Naive thymus-derived CD4-positive, alpha-beta T cell (primary cell): ENCODE data around the gene MYRF. TPM values are rescaled to one million over a fixed set of nuclear protein-coding genes. Genes with fewer than 3 reads are reported as not detected.
A peak's percentile ranks its signal among the peaks of the same experiment; 100 is the strongest.

Source experiments
- ATAC-seq: fragments of 150-1000 bp; cut with Tn5 transposase; 2 replicates; pipeline ENCODE4 v1.10.0; 2021; ENCODE audit warnings: mild to moderate bottlenecking, moderate library complexity
- CTCF ChIA-PET: fragments of 350-600 bp; sonication (Branson Sonifier 250); formaldehyde crosslinking; loops from one replicate; lab custom pipeline; 2021; ENCODE audit warnings: antibody characterized with exemption; lab: Charles Lee
- POLR2A ChIA-PET: fragments of 350-600 bp; sonication (Branson Sonifier 250); formaldehyde crosslinking; loops from one replicate; lab custom pipeline; 2021; ENCODE audit warnings: antibody characterized with exemption, inconsistent platforms; lab: Charles Lee
- DNase-seq, 9 donors: peaks; one replicate each; pipeline versions ENCODE4 v3.0.0 to v3.0.0-alpha.2; 2020 to 2022; ENCODE audit warnings: mixed read lengths in 1 of 9
- H3K27ac ChIP-seq: one replicate; pipeline ENCODE4 v1.7.0; 2013; ENCODE audit warnings: mild to moderate bottlenecking, low read depth, low read length, moderate library complexity
- H3K27me3 ChIP-seq, 2 donors: one replicate each; pipeline ENCODE4 v1.7.0; 2013; ENCODE audit warnings: low read length in 2 of 2, mild to moderate bottlenecking in 2 of 2, moderate library complexity in 2 of 2; ENCODE audit not compliant: control insufficient read depth in 2 of 2, insufficient read depth in 2 of 2
- H3K36me3 ChIP-seq, 3 experiments: 1 replicate in 2 of 3; 2 replicates in 1 of 3; pipeline ENCODE4 v1.7.0; 2013; ENCODE audit warnings: low read length in 3 of 3, mild to moderate bottlenecking in 3 of 3, moderate library complexity in 1 of 3; ENCODE audit not compliant: insufficient read depth in 3 of 3, control insufficient read depth in 2 of 3
- H3K4me1 ChIP-seq, 2 donors: one replicate each; pipeline ENCODE4 v1.7.0; 2013; ENCODE audit warnings: low read length in 2 of 2, mild to moderate bottlenecking in 2 of 2, moderate library complexity in 1 of 2; ENCODE audit not compliant: control insufficient read depth in 2 of 2, insufficient read depth in 2 of 2
- H3K4me3 ChIP-seq: 2 replicates; pipeline ENCODE4 v1.7.0; 2013; ENCODE audit warnings: mild to moderate bottlenecking, low read length
- H3K9me3 ChIP-seq, 3 experiments: 1 replicate in 2 of 3; 2 replicates in 1 of 3; pipeline ENCODE4 v1.7.0; 2013; ENCODE audit warnings: low read length in 3 of 3; ENCODE audit not compliant: control insufficient read depth in 2 of 3
- H3K27ac Mint-ChIP-seq, 9 donors: one replicate each; pipeline ENCODE4 v1.8.0; 2020 to 2022; ENCODE audit warnings: mixed read lengths in 9 of 9, mild to moderate bottlenecking in 8 of 9, moderate library complexity in 5 of 9, inconsistent platforms in 2 of 9
- H3K27me3 Mint-ChIP-seq, 5 donors: one replicate each; pipeline ENCODE4 v1.8.0; 2021 to 2022; ENCODE audit warnings: mixed read lengths in 5 of 5, mild to moderate bottlenecking in 1 of 5
- H3K36me3 Mint-ChIP-seq, 5 donors: one replicate each; pipeline ENCODE4 v1.8.0; 2020 to 2022; ENCODE audit warnings: mixed read lengths in 5 of 5, mild to moderate bottlenecking in 3 of 5, inconsistent platforms in 1 of 5
- H3K4me1 Mint-ChIP-seq, 7 donors: one replicate each; pipeline ENCODE4 v1.8.0; 2020 to 2022; ENCODE audit warnings: mixed read lengths in 7 of 7, mild to moderate bottlenecking in 3 of 7, inconsistent platforms in 1 of 7
- H3K4me3 Mint-ChIP-seq, 10 donors: one replicate each; pipeline ENCODE4 v1.8.0; 2020 to 2022; ENCODE audit warnings: mild to moderate bottlenecking in 10 of 10, mixed read lengths in 10 of 10, moderate library complexity in 6 of 10, inconsistent platforms in 2 of 10
- H3K9me3 Mint-ChIP-seq, 11 donors: one replicate each; pipeline ENCODE4 v1.8.0; 2020 to 2022; ENCODE audit warnings: mixed read lengths in 11 of 11, mild to moderate bottlenecking in 4 of 11, inconsistent platforms in 1 of 11, moderate library complexity in 1 of 11
- intact Hi-C, 2 donors: fragments of 100-400 bp; cut with micrococcal nuclease; formaldehyde crosslinking; loops; one replicate each; pipeline ENCODE4 v1.15.1; 2023
- polyA plus RNA-seq, 2 donors: library from polyadenylated mRNA; unstranded; fragments of 300-500 nt; fragmentation: Illumina TruSeq; gene quantifications; one replicate each; pipeline ENCODE4 v1.2.3, GENCODE V29; 2021
- total RNA-seq, 6 experiments: library from RNA in 5 of 6; stranded (reverse) in 5 of 6; gene quantifications; 1 replicate in 5 of 6; 2 replicates in 1 of 6; pipeline ENCODE4 v1.2.3 and lab custom pipeline; 2021 to 2026

MYRF gene
- total and polyA plus RNA-seq, 7 experiments from 2014 or later: 0.19 to 1.5 (median 0.36) TPM; not detected in 1

DNA sequence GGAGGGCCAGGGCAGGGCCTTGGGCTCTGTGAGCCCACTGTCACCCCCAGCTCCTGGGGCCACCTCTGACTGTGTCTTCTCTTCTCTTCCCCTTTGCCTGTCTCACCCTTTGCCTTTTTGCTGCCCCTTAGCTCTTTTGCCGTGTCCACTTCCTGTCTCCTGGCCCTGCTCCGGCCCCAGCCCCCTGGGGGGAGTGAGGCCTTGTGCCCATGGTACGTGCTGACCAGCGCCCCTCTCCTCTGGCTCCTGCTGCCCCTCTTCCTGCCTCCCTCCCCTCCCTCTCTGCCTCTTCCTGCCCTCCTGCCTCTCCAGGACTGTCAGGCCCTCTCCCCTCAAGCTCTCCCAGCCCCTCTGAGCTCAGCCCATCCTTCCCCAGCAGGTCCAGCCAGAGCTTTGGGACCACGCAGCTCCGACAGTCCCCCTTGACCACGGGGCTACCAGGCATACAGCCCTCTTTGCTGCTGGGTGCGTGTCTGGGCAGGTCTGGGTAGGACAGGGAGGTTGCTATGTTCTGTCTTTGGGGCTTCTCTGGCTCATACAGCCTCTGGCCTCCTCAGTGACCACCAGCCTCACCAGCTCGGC, 28.2 kb downstream of the MYRF start:
- ChIA-PET CTCF (no interaction called here), POLR2A (no interaction called here)

DNA sequence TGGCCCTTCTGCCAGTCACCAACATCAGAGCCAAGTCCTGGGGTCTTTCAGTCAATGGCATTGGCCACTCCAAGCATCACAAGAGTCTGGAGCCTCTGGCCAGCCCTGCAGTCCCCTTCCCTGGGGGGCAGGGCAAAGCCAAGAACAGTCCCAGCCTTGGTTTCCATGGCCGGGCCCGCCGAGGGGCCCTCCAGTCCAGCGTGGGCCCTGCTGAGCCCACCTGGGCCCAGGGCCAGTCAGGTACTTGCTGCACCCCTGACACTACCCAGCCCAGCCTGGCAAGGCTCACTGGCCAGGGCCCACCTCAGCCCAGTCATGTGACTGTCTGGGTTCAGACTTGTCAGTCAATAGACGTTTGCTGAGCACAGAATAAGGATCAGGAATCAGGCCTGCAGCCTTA, 29.1 kb downstream of the MYRF start:
- Mint-ChIP-seq H3K27me3 (peaks cover 0 to 5% (median 0%) of the 10 kb centered on the region in 5 donors), H3K27ac (no peak overlapping the region), H3K9me3 (no peaks in the 10 kb centered on the region), H3K4me3 (no peak overlapping the region), H3K4me1 (peaks cover 0 to 11% (median 10%) of the 10 kb centered on the region in 7 donors), H3K36me3 (peaks cover 0 to 10% (median 0%) of the 10 kb centered on the region in 5 donors)
- no peak for ATAC-seq
- Histone ChIP-seq H3K36me3 (peaks cover 0 to 31% (median 3%) of the 10 kb centered on the region in 3 experiments), H3K27ac (no peak overlapping the region), H3K27me3 (no peaks in the 10 kb centered on the region), H3K4me1 (peaks cover 4% of the 10 kb centered on the region in 2 donors), H3K4me3 (no peak overlapping the region), H3K9me3 (no peaks in the 10 kb centered on the region)
- intact Hi-C loops: no loop called here
- ChIA-PET POLR2A (no interaction called here), CTCF (no interaction called here)
- DNase-seq: no peak

More for the DNA sequence above, 28.2 kb downstream of the MYRF start:
- Histone ChIP-seq H3K4me1 (peaks cover 4% of the 10 kb centered on the region in 2 donors), H3K4me3 (no peak overlapping the region), H3K36me3 (peaks cover 0 to 22% (median 3%) of the 10 kb centered on the region in 3 experiments), H3K9me3 (no peaks in the 10 kb centered on the region), H3K27me3 (no peaks in the 10 kb centered on the region), H3K27ac (no peak overlapping the region)
- intact Hi-C loops: no loop called here
- Mint-ChIP-seq H3K27me3 (peaks cover 0 to 5% (median 0%) of the 10 kb centered on the region in 5 donors), H3K4me1 (peaks cover 4 to 15% (median 13%) of the 10 kb centered on the region in 7 donors), H3K36me3 (peaks cover 0 to 10% (median 0%) of the 10 kb centered on the region in 5 donors), H3K27ac (no peak overlapping the region), H3K4me3 (peak overlapping the region in 1 of 10 donors; percentile 38), H3K9me3 (no peaks in the 10 kb centered on the region)
- DNase-seq (no peak), ATAC-seq (no peak)

DNA sequence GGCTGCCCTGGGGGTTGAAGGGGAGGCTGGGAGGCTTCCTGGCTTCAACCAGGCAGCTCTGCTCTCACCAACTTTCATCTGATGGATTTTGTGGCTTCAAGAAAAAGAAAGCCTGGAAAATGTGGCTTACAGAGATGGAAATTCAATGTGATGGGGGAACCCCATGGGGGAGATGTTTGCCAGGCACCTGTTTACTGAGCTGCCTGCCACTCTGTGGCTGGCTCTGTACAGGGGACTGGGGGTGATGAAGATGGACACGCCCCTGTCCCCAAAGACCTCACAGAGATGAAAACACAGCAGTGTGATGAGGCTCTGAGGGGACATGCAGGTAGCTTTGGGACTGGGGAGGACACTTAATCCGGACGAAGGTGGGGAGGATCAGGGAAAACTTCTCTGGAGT, 29.9 kb downstream of the MYRF start:
- H3K9me3 Mint-ChIP-seq: no peaks in the 10 kb centered on the region
- Histone ChIP-seq H3K9me3 (no peaks in the 10 kb centered on the region), H3K4me1 (peaks cover 0 to 4% of the 10 kb centered on the region in 2 donors), H3K27ac (no peak overlapping the region), H3K27me3 (no peaks in the 10 kb centered on the region), H3K36me3 (peaks cover 0 to 38% (median 3%) of the 10 kb centered on the region in 3 experiments), H3K4me3 (no peak overlapping the region)
- peaks cover 0 to 8% (median 5%) of the 10 kb centered on the region in 7 donors for H3K4me1 Mint-ChIP-seq
- ChIA-PET CTCF (interaction anchor here (0.5 to 0.9 kb wide), 2 partner anchors 15 to 49 kb away, joined by 3 read pairs; no protein-coding TSS in a partner anchor), POLR2A (interaction anchor here (1.0 kb wide), 1 partner anchor 15 kb away, joined by 3 read pairs; no protein-coding TSS in a partner anchor)
- peaks cover 0 to 10% (median 0%) of the 10 kb centered on the region in 5 donors for H3K36me3 Mint-ChIP-seq
- no peak for ATAC-seq
- intact Hi-C loops: no loop called here
- peaks cover 0 to 5% (median 0%) of the 10 kb centered on the region in 5 donors for H3K27me3 Mint-ChIP-seq
- H3K4me3 Mint-ChIP-seq: no peak overlapping the region
- DNase-seq: no peak
- no peak overlapping the region for H3K27ac Mint-ChIP-seq

DNA sequence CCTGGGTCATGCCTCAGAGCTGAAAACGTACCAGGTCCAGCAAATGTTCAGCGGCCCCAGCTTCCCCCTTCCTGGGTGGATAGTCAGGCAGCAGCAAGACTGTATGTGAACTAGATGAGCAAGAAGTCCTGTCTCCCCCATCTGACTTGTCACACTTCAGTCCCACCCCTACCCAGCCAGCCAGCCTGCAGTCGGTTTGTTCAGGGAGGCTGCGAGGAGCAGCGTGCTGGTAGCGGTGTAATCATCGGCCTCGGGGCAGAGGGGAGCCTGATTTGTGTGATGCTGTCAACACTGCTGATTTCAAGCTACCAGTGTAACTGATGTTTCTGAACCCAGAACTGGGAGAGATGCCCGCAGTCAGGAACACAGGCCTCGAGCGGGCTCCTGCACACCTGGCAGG, 30.4 kb downstream of the MYRF start:
- Histone ChIP-seq H3K27ac (no peak overlapping the region), H3K9me3 (no peaks in the 10 kb centered on the region), H3K27me3 (no peaks in the 10 kb centered on the region), H3K4me1 (no peaks in the 10 kb centered on the region), H3K4me3 (no peak overlapping the region), H3K36me3 (peaks cover 0 to 43% (median 3%) of the 10 kb centered on the region in 3 experiments)
- Mint-ChIP-seq H3K4me1 (peaks cover 0 to 6% (median 3%) of the 10 kb centered on the region in 7 donors), H3K9me3 (no peaks in the 10 kb centered on the region), H3K27ac (peak overlapping the region in 1 of 9 donors; percentile 8), H3K36me3 (peaks cover 0 to 10% (median 0%) of the 10 kb centered on the region in 5 donors), H3K4me3 (no peak overlapping the region), H3K27me3 (peaks cover 0 to 3% (median 0%) of the 10 kb centered on the region in 5 donors)
- intact Hi-C loops: no loop called here
- DNase-seq (no peak), ATAC-seq (no peak)
- ChIA-PET CTCF (interaction anchor here (0.9 kb wide), 1 partner anchor 15 kb away, joined by 3 read pairs; no protein-coding TSS in a partner anchor), POLR2A (interaction anchor here (1.0 kb wide), 1 partner anchor 15 kb away, joined by 3 read pairs; no protein-coding TSS in a partner anchor)

DNA sequence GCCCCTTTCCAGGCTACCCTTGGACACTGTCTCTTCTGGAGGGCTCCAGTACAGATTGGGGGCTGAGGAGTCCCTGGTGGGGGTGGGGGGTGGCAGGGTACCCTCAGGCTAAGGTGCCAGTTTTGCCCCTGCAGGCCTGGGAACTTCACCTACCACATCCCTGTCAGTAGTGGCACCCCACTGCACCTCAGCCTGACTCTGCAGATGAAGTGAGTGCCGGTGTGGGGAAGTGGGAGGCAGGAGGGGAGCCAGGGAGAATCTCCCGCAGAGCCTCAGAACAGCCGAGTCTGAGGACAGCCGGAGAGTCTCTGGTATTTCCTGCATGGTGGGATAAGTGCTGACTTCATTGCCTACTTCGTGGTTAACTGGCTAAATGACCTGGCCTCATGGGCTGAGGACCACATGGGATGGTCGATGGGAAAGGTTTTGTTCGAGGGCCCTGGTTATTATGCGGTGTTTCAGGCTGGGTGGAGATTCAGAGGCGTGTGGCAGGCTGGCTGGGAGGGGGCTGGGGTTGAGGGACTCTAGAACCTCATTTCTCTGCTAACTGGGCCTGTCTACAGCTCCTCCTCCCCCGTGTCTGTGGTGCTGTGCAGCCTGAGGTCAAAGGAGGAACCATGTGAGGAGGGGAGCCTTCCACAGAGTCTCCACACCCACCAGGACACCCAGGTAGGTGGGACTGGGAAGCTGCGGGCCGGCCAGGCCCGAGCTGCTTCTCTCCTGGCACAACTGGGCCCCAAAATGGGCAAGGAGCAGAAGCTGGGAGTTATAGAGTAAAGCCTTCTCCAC, 31.5 kb downstream of the MYRF start:
- CTCF ChIA-PET: interaction anchor here (0.6 kb wide), 1 partner anchor 1777 kb away, joined by 3 read pairs; no protein-coding TSS in a partner anchor

DNA sequence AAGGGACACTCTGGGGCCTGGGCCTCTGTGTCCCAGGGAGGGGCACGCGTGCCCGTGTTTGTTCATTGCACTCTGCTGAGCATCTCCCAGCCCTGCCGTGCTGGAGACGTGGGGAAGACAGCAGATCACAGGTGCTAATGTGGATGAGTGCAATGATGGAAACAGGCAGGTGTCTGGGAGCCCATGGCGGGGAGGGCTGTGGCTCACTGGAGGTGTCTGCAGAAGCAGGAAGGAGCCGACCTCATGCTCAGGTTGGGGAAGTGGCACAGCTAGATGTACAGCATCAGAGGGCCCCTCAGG, 32.0 kb downstream of the MYRF start:
- H3K4me1 Mint-ChIP-seq: peaks cover 0 to 7% (median 3%) of the 10 kb centered on the region in 7 donors
- H3K4me1 ChIP-seq: no peaks in the 10 kb centered on the region
- H3K27ac Mint-ChIP-seq: peak overlapping the region in 2 of 9 donors; percentile 20 to 31
- CTCF ChIA-PET: no interaction called here
- no peaks in the 10 kb centered on the region for H3K27me3 ChIP-seq
- no peak overlapping the region for H3K4me3 ChIP-seq
- H3K4me3 Mint-ChIP-seq: no peak overlapping the region
- no peak overlapping the region for H3K27ac ChIP-seq
- peaks cover 3 to 59% (median 6%) of the 10 kb centered on the region in 3 experiments for H3K36me3 ChIP-seq
- POLR2A ChIA-PET: no interaction called here
- no peaks in the 10 kb centered on the region for H3K27me3 Mint-ChIP-seq
- H3K36me3 Mint-ChIP-seq: peaks cover 0 to 17% (median 3%) of the 10 kb centered on the region in 5 donors
- DNase-seq: no peak
- intact Hi-C loops: no loop called here
- no peaks in the 10 kb centered on the region for H3K9me3 Mint-ChIP-seq
- no peak for ATAC-seq
- no peaks in the 10 kb centered on the region for H3K9me3 ChIP-seq

More for the DNA sequence above, 31.5 kb downstream of the MYRF start:
- intact Hi-C loops: no loop called here
- Mint-ChIP-seq H3K36me3 (peaks cover 0 to 13% (median 0%) of the 10 kb centered on the region in 5 donors), H3K27ac (peak overlapping the region in 3 of 9 donors; percentile 28 to 55 (median 31)), H3K4me3 (no peak overlapping the region), H3K27me3 (no peaks in the 10 kb centered on the region), H3K4me1 (peaks cover 0 to 4% (median 0%) of the 10 kb centered on the region in 7 donors), H3K9me3 (no peaks in the 10 kb centered on the region)
- H3K27ac ChIP-seq: no peak overlapping the region
- H3K27me3 ChIP-seq: no peaks in the 10 kb centered on the region
- no peak for DNase-seq
- H3K9me3 ChIP-seq: no peaks in the 10 kb centered on the region
- no peak overlapping the region for H3K4me3 ChIP-seq
- no peaks in the 10 kb centered on the region for H3K4me1 ChIP-seq
- no peak for ATAC-seq
- POLR2A ChIA-PET: interaction anchor here (0.7 kb wide), 1 partner anchor 631 kb away, joined by 3 read pairs; no protein-coding TSS in a partner anchor
- peaks cover under 1 to 54% (median 3%) of the 10 kb centered on the region in 3 experiments for H3K36me3 ChIP-seq
